ENCODE results near the gene DNAAF5.
"Not testable (repeated sequence)": the region's sequence is repeated elsewhere in the genome, so short reads cannot be mapped to it uniquely, and the experiment has no call there.

The DNAAF5 gene

DNA sequence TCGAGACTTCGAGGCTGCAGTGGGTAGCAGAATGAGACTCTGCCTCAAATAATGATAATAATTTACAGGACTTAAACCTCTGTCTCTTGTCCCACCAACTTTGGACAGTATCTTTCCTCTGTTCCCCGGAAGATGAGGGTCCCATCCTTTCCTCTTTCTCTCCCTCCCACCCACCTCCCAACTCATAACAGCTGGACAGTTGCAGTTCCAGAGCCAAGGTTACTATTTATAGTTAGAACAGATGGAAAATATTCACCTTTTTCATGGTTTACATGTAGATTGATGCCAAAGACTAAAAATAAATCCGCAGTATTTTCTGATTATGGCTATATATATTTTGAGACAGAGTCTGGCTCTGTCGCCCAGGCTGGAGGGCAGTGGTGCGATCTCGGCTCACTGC lies 74.2 kb downstream of the DNAAF5 start:
- TF ChIP-seq, protein P1, sequence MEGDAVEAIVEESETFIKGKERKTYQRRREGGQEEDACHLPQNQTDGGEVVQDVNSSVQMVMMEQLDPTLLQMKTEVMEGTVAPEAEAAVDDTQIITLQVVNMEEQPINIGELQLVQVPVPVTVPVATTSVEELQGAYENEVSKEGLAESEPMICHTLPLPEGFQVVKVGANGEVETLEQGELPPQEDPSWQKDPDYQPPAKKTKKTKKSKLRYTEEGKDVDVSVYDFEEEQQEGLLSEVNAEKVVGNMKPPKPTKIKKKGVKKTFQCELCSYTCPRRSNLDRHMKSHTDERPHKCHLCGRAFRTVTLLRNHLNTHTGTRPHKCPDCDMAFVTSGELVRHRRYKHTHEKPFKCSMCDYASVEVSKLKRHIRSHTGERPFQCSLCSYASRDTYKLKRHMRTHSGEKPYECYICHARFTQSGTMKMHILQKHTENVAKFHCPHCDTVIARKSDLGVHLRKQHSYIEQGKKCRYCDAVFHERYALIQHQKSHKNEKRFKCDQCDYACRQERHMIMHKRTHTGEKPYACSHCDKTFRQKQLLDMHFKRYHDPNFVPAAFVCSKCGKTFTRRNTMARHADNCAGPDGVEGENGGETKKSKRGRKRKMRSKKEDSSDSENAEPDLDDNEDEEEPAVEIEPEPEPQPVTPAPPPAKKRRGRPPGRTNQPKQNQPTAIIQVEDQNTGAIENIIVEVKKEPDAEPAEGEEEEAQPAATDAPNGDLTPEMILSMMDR (IDR thresholded peaks at IDR 0.05; ENCODE audit: extremely low read depth, missing control alignments): no peak
- DNase-seq (ENCODE audit: low spot score): no peak

DNA sequence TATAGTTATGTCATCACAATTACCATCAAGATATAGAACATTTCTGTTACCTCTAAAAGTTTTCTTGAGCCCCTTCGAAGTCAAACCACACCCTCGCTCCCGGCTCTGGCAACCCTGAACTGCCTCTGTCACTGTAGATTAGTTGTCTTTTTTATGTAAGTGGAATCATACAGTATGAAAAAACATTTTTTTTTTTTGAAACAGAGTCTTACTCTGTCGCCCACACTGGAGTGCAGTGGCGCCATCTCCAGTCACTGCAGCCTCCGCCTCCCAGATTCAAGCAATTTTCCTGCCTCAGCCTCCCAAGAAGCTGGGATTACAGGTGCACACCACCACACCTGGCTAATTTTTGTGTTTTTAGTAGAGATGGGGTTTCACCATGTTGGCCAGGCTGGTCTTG lies 74.9 kb downstream of the DNAAF5 start:
- not testable (repeated sequence) for DNase-seq (ENCODE audit: low spot score)

DNA sequence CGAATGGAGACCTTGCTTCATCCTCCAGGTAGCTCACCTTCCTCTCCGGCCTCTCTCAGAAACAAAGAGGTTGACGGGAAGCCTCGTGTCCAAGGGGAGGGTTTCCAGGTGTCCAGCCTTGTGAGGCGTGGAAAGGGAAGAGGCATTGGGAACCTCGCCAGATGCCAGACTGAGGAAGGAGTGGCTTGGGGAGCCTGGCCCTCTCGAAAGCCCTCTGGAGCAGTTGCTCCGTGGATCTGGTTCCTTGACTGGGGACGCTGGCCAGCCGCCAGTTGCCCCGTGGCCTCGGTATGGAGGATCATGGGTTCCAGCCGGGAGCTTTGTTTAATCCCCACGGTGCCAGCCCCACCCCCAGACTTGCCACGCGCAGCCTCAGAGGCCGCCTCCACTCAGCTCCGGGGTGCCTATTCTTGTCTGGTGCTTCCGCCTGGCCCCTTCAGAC lies 75.5 kb downstream of the DNAAF5 start:
- TF ChIP-seq, protein P1 (IDR thresholded peaks at IDR 0.05; ENCODE audit: extremely low read depth, missing control alignments): no peak
- no peak for DNase-seq (ENCODE audit: low spot score)

DNA sequence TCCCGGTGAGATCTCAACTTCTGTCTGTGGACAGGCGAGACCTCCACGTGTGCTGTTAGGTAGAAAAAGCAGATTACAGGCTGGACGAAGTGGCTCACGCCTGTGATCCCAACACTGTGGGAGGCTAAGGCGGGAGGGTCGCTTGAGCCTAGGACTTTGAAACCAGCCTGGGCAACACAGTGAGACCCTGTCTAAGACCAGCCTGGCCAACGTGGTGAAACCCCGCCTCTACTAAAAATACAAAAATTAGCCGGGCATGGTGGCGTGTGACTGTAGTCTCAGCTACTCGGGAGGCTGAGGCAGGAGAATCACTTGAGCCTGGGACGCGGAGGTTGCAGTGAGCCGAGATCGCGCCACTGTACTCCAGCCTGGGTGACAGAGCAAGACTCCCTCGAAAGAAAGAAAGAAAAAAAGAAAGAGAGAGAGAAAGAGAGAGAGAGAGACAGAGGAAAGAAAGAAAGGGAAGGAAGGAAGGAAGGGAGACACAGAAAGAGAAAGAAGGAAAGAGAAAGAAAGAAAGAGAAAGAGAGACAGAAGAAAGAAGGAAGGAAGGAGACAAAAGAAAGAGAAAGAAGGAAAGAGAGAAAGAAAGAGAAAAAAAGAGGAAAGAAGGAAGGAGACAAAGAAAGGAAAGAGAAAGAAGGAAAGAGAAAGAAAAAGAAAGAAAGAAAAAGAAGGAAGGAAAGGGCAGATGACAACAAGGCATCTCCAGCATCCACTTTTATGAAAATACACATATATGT lies 76.2 kb downstream of the DNAAF5 start:
- TF ChIP-seq, protein P1 (IDR thresholded peaks at IDR 0.05; ENCODE audit: extremely low read depth, missing control alignments): no peak
- DNase-seq (ENCODE audit: low spot score): no peak

DNA sequence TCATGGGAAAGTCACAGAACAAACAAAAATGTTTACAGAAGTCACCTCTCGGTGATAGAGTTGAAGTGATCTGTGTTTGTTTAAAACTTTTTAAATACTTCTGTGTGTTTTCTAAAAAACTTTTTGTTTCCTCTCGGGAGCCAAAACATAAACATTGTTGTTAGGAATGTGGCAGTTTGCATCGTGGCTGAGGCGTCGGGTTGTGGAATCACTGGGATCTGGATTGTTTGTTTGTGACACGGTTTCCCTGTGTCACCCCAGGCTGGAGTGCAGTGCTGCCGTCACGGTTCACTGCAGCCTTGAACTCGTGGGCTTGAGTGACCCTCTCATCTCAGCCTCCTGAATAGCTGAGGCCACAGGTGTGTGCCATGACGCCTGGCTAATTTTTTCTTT lies 76.7 kb downstream of the DNAAF5 start:
- TF ChIP-seq, protein P1 (IDR thresholded peaks at IDR 0.05; ENCODE audit: extremely low read depth, missing control alignments): no peak
- DNase-seq (ENCODE audit: low spot score): no peak

DNA sequence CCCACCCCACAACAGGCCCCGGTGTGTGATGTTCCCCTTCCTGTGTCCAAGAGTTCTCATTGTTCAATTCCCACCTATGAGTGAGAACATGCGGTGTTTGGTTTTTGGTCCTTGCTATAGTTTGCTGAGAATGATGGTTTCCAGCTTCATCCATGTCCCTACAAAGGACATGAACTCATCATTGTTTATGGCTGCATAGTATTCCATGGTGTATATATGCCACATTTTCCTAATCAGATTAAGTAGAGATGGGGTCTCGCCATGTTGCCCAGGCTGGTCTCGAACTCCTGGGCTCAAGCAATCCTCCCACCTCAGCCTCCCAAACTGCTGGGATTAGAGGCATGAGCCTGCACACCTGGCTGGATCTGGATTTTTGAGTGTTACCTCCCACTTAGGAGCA lies 77.3 kb downstream of the DNAAF5 start:
- not testable (repeated sequence) for DNase-seq (ENCODE audit: low spot score)

DNA sequence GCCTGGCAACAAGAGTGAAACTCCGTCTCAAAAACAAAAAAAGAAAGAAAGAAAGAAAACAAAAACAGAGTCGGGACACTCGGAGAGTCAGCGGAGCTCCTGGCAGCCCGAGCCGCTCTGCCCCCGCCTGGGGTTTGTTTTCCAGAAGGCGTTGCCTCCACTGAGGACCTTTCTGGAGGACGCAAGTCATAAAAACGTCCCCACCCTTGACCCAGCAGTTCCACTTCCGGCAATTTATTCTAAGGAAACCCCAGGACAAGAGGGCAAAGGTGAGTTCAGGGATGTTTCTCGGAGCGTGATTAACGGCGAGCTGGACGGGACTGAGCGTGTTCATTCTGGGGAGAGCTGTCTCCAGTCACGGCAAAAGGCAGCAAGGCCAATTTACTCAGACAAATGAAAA lies 78.8 kb downstream of the DNAAF5 start:
- TF ChIP-seq, protein P1 (IDR thresholded peaks at IDR 0.05; ENCODE audit: extremely low read depth, missing control alignments): no peak
- no peak for DNase-seq (ENCODE audit: low spot score)

DNA sequence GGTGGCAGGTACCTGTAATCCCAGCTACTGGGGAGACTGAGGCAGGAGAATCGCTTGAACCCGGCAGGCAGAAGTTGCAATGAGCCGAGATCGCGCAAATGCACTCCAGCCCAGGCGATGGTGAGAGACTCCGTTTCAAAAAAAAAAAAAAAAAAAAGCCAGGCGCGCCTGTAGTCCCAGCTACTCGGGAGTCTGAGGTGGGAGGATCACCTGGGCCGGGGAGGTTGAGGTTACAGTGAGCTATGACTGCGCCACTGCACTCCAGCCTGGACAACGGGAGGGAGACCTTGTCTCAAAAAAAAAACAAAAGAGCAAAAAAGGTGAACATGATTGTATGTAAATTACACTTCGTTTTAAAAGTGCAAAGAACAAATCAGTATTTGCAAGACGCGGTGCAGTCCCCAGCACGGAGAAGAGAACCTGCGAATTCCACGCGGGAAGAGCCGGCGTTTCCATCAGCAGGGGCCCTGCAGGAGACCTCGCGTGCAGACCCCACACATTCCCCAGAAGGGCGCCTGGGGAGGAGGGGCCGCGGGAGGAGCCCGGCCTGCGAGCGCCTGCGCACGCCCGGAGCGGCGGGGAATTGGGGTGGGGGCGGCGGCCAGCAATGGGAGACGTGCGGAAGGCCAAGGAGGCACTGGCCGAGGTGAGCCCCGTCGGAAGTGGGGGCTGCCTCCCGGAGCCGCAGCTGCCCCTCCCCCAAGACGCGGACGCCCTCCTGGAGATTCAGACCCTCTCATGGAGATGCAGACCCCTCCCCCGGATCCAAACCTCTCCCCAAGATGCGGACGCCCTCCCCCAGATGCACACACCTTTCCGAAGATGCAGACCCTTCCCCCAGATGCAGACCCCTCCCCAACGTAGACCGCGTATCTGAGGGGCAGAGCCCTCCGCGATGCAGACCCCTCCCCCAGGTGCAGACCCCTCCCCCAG lies 89.1 kb downstream of the DNAAF5 start:
- peak; percentile 49 for DNase-seq (ENCODE audit: low spot score)
- TF ChIP-seq, protein P1 (IDR thresholded peaks at IDR 0.05; ENCODE audit: extremely low read depth, missing control alignments): no peak
